ENCODE measurements around the gene OBSCN. TPM values are rescaled to one million over a fixed set of nuclear protein-coding genes. Genes with fewer than 3 reads are reported as not detected.

OBSCN gene
- total and polyA plus RNA-seq, 2 of the 13 experiments (the other 11 are each of a cell fraction or from before 2014, with no cell fraction given) = 0.20 TPM

DNA sequence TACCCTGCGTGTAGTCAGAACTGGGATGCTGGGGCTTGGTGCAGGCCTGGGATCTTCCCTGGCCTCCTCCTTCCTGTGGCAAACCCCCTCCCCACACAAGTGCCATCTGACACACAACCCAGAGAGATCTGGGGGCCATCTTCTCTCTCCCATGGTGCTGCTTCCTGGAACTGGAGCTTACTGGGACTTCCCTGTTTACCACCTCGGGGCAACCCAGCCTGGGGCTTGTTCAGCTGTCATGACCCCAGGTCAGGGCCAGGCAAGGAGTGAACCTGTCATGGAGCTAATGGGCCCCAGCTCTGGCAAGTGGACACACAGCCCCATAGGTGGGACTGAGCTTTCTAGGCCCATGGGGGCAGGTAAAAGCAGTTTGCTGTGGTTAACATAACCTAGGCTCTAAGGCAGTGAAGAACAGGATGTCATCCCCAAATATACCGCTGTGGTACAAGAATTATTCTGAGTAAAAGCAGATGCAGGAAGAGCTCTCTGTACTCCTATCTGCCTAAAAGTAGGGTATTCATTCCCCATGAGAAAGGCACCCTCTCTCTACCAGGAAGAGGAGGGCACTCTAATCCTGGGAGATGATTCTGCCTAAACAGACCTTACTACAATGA lies 196.4 kb downstream of the OBSCN start (continued):
- TF ChIP-seq EED (CRISPR knock-in tag; IDR thresholded peaks at IDR 0.05) (no peak), ZNF878 (CRISPR knock-in tag; IDR thresholded peaks at IDR 0.05) (no peak), ZNF7 (CRISPR knock-in tag; IDR thresholded peaks at IDR 0.05) (no peak), YY1 (IDR thresholded peaks at IDR 0.05; ENCODE audit: insufficient read depth, insufficient replicate concordance, low read depth, low read length) (no peak), JUN (CRISPR knock-in tag; IDR thresholded peaks at IDR 0.05) (no peak), ARNT (IDR thresholded peaks at IDR 0.05) (no peak), HMGA1 (CRISPR knock-in tag; conservative IDR thresholded peaks at IDR 0.05) (no peak), SMAD3 (CRISPR knock-in tag; IDR thresholded peaks at IDR 0.05) (no peak), STAG1 (CRISPR knock-in tag; IDR thresholded peaks at IDR 0.05) (no peak), NFE2L1 (CRISPR knock-in tag; IDR thresholded peaks at IDR 0.05; ENCODE audit: borderline replicate concordance) (no peak), TAF1 (CRISPR knock-in tag; IDR thresholded peaks at IDR 0.05) (no peak), ZNF780A (CRISPR knock-in tag; IDR thresholded peaks at IDR 0.05) (no peak), HOXA5 (CRISPR knock-in tag; IDR thresholded peaks at IDR 0.05) (no peak), ADNP (CRISPR knock-in tag; IDR thresholded peaks at IDR 0.05) (no peak), ZNF350 (CRISPR knock-in tag; IDR thresholded peaks at IDR 0.05; ENCODE audit: borderline replicate concordance, low read depth) (no peak), SRSF4 (IDR thresholded peaks at IDR 0.05; ENCODE audit: low read depth, low read length, poor library complexity, severe bottlenecking) (no peak), AGO1 (IDR thresholded peaks at IDR 0.05; ENCODE audit: low read depth, low read length, poor library complexity, severe bottlenecking) (no peak)
- TF ChIP-seq, protein P1, sequence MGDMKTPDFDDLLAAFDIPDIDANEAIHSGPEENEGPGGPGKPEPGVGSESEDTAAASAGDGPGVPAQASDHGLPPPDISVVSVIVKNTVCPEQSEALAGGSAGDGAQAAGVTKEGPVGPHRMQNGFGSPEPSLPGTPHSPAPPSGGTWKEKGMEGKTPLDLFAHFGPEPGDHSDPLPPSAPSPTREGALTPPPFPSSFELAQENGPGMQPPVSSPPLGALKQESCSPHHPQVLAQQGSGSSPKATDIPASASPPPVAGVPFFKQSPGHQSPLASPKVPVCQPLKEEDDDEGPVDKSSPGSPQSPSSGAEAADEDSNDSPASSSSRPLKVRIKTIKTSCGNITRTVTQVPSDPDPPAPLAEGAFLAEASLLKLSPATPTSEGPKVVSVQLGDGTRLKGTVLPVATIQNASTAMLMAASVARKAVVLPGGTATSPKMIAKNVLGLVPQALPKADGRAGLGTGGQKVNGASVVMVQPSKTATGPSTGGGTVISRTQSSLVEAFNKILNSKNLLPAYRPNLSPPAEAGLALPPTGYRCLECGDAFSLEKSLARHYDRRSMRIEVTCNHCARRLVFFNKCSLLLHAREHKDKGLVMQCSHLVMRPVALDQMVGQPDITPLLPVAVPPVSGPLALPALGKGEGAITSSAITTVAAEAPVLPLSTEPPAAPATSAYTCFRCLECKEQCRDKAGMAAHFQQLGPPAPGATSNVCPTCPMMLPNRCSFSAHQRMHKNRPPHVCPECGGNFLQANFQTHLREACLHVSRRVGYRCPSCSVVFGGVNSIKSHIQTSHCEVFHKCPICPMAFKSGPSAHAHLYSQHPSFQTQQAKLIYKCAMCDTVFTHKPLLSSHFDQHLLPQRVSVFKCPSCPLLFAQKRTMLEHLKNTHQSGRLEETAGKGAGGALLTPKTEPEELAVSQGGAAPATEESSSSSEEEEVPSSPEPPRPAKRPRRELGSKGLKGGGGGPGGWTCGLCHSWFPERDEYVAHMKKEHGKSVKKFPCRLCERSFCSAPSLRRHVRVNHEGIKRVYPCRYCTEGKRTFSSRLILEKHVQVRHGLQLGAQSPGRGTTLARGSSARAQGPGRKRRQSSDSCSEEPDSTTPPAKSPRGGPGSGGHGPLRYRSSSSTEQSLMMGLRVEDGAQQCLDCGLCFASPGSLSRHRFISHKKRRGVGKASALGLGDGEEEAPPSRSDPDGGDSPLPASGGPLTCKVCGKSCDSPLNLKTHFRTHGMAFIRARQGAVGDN (CRISPR knock-in tag; IDR thresholded peaks at IDR 0.05) = peak; percentile 58
- TF ChIP-seq, protein P2, sequence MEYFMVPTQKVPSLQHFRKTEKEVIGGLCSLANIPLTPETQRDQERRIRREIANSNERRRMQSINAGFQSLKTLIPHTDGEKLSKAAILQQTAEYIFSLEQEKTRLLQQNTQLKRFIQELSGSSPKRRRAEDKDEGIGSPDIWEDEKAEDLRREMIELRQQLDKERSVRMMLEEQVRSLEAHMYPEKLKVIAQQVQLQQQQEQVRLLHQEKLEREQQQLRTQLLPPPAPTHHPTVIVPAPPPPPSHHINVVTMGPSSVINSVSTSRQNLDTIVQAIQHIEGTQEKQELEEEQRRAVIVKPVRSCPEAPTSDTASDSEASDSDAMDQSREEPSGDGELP (IDR thresholded peaks at IDR 0.05; ENCODE audit: borderline replicate concordance, low read depth) = peak; percentile 58; the same call in 1 of the 2 replicates
- TF ChIP-seq, protein P3, sequence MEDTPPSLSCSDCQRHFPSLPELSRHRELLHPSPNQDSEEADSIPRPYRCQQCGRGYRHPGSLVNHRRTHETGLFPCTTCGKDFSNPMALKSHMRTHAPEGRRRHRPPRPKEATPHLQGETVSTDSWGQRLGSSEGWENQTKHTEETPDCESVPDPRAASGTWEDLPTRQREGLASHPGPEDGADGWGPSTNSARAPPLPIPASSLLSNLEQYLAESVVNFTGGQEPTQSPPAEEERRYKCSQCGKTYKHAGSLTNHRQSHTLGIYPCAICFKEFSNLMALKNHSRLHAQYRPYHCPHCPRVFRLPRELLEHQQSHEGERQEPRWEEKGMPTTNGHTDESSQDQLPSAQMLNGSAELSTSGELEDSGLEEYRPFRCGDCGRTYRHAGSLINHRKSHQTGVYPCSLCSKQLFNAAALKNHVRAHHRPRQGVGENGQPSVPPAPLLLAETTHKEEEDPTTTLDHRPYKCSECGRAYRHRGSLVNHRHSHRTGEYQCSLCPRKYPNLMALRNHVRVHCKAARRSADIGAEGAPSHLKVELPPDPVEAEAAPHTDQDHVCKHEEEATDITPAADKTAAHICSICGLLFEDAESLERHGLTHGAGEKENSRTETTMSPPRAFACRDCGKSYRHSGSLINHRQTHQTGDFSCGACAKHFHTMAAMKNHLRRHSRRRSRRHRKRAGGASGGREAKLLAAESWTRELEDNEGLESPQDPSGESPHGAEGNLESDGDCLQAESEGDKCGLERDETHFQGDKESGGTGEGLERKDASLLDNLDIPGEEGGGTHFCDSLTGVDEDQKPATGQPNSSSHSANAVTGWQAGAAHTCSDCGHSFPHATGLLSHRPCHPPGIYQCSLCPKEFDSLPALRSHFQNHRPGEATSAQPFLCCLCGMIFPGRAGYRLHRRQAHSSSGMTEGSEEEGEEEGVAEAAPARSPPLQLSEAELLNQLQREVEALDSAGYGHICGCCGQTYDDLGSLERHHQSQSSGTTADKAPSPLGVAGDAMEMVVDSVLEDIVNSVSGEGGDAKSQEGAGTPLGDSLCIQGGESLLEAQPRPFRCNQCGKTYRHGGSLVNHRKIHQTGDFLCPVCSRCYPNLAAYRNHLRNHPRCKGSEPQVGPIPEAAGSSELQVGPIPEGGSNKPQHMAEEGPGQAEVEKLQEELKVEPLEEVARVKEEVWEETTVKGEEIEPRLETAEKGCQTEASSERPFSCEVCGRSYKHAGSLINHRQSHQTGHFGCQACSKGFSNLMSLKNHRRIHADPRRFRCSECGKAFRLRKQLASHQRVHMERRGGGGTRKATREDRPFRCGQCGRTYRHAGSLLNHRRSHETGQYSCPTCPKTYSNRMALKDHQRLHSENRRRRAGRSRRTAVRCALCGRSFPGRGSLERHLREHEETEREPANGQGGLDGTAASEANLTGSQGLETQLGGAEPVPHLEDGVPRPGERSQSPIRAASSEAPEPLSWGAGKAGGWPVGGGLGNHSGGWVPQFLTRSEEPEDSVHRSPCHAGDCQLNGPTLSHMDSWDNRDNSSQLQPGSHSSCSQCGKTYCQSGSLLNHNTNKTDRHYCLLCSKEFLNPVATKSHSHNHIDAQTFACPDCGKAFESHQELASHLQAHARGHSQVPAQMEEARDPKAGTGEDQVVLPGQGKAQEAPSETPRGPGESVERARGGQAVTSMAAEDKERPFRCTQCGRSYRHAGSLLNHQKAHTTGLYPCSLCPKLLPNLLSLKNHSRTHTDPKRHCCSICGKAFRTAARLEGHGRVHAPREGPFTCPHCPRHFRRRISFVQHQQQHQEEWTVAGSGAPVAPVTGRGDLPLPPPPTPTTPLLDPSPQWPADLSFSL (CRISPR knock-in tag; IDR thresholded peaks at IDR 0.05) = no peak
